ENCODE results near the gene CDT1. TPM values are rescaled to one million over a fixed set of nuclear protein-coding genes. Genes with fewer than 3 reads are reported as not detected.
A peak's percentile ranks its signal among the peaks of the same experiment; 100 is the strongest.

CDT1 gene
- total RNA-seq, 1 experiment from 2014 or later, result 74.1 TPM

GRCh38 chr16:88819126-88819525, 15.5 kb downstream of the CDT1 start:
- no peaks in the 10 kb centered on the region for H3K4me1 Mint-ChIP-seq
- no peaks in the 10 kb centered on the region for H3K9me3 ChIP-seq (ENCODE audit: control insufficient read depth, low read depth, low read length)
- no CpG with 5 or more reads among the region's 16 CpGs for WGBS (ENCODE audit: extremely low coverage, insufficient read length, low lambda C conversion rate)
- no peak overlapping the region for H3T11ph ChIP-seq (ENCODE audit: low read length)
- no peaks in the 10 kb centered on the region for H3K23me2 ChIP-seq (ENCODE audit: insufficient read length, low read depth, low read length, poor library complexity, severe bottlenecking)
- H3K23ac ChIP-seq (ENCODE audit: insufficient read length, low read depth, low read length), result no peak overlapping the region
- no peak overlapping the region for H4K8ac ChIP-seq (replicated peaks; ENCODE audit: insufficient read length, low read depth, low read length)
- H2BK120ac ChIP-seq (ENCODE audit: low read depth, low read length, poor library complexity, severe bottlenecking), result no peak overlapping the region
- H3K79me1 ChIP-seq (ENCODE audit: insufficient read depth, low read depth, low read length, poor library complexity, severe bottlenecking), result no peaks in the 10 kb centered on the region
- H2BK12ac ChIP-seq (ENCODE audit: insufficient read length, low read depth, low read length), result no peak overlapping the region
- H3K4me3 Mint-ChIP-seq, result no peak overlapping the region
- H3K27ac Mint-ChIP-seq, result peak overlapping the region in 1 of 3 experiments; percentile 32; a peak in 1 of 7 replicates
- H4K5ac ChIP-seq (ENCODE audit: insufficient read length, low read depth, low read length), result no peak overlapping the region
- H2BK5ac ChIP-seq (ENCODE audit: insufficient read length, low read length), result no peak overlapping the region
- no peak overlapping the region for H3K9ac ChIP-seq (ENCODE audit: extremely low read depth, insufficient read length, low read length)
- H2BK15ac ChIP-seq (ENCODE audit: low read depth, low read length), result no peak overlapping the region
- H3K4me1 ChIP-seq (ENCODE audit: insufficient read depth, low read length), result no peaks in the 10 kb centered on the region
- no peak overlapping the region for H2BK20ac ChIP-seq (ENCODE audit: low read depth, low read length, poor library complexity, severe bottlenecking)
- H2AFZ ChIP-seq (ENCODE audit: low read length), result no peak overlapping the region
- no peak overlapping the region for H2AK5ac ChIP-seq (ENCODE audit: insufficient read length, low read length)
- H3K56ac ChIP-seq (ENCODE audit: insufficient read length, low read depth, low read length), result no peak overlapping the region
- H3K9me3 Mint-ChIP-seq, result no peaks in the 10 kb centered on the region
- H3K4ac ChIP-seq (ENCODE audit: low read depth, low read length), result no peak overlapping the region
- H4K20me1 ChIP-seq (ENCODE audit: control insufficient read depth, insufficient read depth, insufficient read length), result no peaks in the 10 kb centered on the region
- H3K18ac ChIP-seq (ENCODE audit: insufficient read length, low read depth, low read length), result no peak overlapping the region
- no peak for DNase-seq
- H4K91ac ChIP-seq (ENCODE audit: insufficient read length, low read depth, low read length), result no peak overlapping the region
- H3K36me3 Mint-ChIP-seq (ENCODE audit: insufficient read depth in 1 of 3, low read depth in 3 of 3), result peaks cover 1 to 8% (median 6%) of the 10 kb centered on the region in 3 experiments; a peak in 3 of 7 replicates
- no peak overlapping the region for H3K4me2 ChIP-seq (ENCODE audit: insufficient read depth, insufficient read length, low read length)
- H3K27ac ChIP-seq (ENCODE audit: insufficient read length, low read depth, low read length), result no peak overlapping the region
- H3K79me2 ChIP-seq (ENCODE audit: insufficient read depth, low read length), result no peaks in the 10 kb centered on the region
- H3K27me3 ChIP-seq (ENCODE audit: insufficient read depth, low read length), result no peaks in the 10 kb centered on the region
- H3K14ac ChIP-seq (ENCODE audit: insufficient read depth, low read length), result no peak overlapping the region
- TF ChIP-seq CTCF (conservative IDR thresholded peaks at IDR 0.05), result no peak
- H3K27me3 Mint-ChIP-seq (ENCODE audit: low read depth), result no peaks in the 10 kb centered on the region

Data from H9 (cell line).